GM18909 (cell line): ENCODE measurements around the gene UCN.
"Not testable (repeated sequence)": the region's sequence is repeated elsewhere in the genome, so short reads cannot be mapped to it uniquely, and the experiment has no call there.

Experiments used
- ATAC-seq: cut with Tn5 transposase; IDR thresholded peaks from one replicate; pipeline ENCODE4 v1.9.1; 2021; ENCODE audit warnings: mild to moderate bottlenecking; ENCODE audit not compliant: unreplicated experiment, poor library complexity

The UCN gene, protein sequence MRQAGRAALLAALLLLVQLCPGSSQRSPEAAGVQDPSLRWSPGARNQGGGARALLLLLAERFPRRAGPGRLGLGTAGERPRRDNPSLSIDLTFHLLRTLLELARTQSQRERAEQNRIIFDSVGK

DNA sequence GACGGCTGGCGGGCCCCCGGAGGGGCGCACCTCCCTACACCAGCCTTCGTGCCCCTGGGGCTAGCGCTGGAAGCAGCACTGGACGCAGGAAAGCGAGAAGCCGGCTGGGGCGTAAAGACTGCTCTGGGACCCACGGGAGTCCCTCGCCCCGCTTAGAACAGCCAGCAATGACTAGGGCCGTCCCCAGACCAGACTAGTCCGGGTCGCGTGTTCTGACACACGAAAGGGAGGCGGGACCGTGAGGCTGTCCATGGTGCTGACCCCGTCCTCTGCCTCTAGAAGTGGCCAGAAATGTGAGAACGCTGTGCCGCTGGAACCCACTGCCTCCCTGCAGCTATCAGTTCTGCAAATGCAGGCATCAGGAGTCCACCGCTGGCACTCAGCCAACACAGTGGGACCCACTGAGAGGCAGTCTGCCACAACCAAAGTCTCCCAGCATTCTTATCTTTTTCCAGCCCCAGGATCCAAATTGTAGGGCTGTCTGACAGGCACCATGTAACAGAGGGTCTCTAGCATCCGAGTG, at the start of gene UCN:
Gene UCN, minus strand, starts transcription at position 87 of the 523 bp plus-strand sequence. CDS start 550 bp downstream, outside the sequence.
- no peak for ATAC-seq

DNA sequence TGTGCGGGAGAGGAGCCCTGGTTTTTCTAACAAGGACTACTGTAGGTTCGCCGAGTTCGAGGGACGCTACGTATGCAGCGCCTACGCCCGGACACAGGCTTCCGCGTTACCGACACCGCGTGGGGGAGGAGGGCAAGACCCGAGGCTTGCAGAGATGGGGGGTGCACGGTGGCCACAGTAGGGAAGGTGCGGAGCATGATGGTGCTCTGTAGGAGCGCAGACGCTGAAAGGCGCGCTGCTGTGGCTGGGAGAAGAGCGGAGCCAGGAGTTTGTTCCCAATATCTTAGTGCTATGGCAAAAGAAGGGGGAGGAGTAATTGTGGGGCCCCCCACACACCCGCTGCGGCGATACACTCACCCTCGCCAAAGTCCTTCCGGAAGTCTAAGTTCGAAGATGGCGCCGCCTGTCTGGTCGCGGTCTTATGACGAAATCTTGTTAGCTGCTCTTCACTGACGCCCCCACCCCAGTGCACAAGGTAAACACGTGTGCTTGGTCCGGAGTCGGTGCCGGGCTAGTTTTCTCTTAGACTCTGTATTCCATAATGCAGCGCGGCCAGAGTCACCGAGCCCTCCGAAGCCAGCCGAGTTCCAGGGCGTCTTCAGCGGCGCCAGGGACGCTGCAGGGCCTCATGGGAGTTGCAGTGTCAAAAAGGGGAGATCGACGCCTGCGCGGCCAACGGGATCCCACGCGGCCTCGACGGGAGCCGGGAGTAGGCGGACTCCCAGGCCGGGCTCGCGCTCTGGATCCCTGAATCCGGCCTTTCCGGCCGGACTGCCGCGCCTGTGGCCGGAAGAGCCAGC, 48.3 kb upstream of the UCN start, which contains the start of gene GTF3C2:
Gene GTF3C2, minus strand, starts transcription at position 383 of the 800 bp plus-strand sequence. CDS start 13,210 bp downstream, outside the sequence.
- peak; percentile 89 for ATAC-seq

DNA sequence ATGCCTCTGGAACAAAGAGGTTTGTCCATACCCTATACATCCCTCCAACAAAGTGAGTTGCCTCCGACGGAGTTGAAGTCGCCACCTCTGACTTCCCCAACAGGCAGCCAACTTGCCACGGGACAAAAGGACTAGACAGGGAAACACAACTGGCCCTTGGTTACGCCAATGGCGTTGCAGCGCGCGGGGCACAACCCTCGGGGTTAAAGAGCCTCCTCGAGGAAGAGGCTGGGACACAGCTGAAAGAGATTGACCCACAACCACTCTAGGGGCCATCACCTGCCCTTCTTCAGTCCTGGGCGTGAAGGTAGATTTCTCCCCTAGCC, 47.8 kb upstream of the UCN start:
- peak; percentile 36 for ATAC-seq

DNA sequence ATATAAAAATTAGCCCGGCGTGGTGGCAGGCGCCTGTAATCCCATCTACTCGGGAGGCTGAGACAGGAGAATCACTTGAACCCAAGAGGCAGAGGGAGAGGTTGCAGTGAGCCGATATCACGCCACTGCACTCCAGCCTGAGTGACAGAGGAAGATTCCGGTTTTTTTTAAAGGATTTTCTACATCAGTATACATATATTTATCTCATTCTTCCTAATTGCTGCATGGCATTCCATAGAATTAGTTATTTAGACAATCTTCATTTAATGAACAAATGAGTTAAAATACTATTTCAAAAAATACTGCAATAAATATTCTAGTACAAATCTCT, 46.3 kb upstream of the UCN start:
- no peak for ATAC-seq

DNA sequence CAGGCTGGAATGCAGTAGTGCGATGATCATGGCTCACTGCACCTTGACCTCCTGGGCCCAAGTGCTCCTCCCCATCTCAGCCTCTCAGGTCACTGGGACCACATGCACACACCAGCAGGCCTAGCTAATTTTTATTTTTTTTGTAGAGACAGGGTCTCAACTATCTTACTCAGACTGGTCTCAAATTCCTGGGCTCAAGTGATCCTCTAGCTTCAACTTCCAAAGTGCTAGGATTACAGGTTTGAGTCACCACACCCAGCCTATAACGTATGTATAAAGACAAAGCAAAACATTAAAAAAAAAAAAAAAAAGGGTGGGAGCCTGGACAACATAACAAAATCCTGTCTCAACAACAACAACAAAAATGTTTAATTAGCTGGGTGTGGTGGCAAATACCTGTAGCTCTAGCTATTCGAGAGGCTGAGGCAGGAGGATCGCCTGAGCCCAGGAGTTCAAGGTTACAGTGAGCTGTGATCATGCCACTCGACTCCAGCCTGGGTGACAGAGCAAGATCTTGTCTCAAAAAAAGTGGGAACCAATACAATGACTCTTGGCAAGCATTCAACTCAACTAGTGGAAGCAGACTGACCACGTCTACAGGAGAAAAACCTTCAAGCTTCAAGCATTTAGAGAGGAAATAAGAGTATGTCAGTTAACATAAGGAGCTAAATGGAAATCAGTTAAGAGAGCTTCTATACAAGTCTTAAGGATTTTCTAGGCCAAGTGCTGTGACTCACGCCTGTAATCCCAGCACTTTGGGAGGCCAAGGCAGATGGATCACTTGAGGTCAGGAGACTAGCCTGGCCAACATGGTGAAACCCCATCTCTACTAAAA, 45.7 kb upstream of the UCN start:
- no peak for ATAC-seq

DNA sequence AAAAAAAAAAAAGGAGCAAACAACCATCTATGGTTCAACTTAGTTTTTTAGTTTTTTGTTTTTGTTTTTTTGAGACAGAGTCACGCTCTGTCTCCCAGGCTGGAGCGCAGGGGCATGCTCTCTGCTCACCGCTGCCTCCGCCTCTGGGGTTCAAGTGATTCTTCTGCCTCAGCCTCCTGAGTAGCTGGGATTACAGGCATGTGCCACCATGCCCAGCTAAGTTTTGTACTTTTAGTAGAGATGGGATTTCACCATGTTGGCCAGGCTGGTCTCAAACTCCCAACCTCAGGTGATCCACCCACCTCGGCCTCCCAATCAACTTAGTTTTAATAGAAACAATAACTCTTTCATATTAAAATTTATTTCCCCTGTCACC, 45.1 kb upstream of the UCN start:
- not testable (repeated sequence) for ATAC-seq

DNA sequence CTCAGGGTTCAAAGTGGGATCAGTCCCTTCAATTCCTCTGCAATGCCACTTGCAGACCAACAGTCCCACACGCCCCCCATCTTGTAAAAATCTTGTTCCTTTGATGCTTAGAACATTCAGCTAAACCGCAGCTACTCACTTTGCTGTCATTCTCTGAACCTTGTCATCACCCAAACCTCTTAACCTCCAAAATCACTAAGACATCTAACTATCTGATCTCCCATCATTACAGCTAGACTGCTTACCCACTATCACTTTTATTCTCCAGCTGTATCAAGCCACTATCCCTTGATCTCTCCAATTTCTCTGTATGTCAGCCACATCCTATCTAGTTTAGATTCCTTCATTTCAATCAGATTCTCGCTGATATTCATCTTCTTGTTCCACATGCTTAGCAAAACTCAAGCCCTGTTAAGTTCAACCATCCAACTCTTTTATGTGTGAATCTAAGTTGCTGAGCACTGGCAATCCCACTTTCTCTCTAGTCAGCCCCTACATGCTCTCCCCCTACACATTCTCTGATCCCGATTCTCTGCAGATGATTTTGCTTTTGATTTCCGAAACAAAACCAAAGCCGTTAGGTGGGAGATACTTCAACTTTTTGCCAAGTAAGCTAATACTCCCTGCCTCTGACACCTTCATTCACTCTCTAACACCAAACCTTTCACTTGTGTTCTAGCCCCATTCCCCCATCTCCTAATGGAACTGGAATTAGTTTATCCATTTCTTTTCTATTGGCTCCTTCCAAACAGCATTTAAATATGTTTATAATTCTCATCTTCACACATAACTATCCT, 43.8 kb upstream of the UCN start:
- no peak for ATAC-seq

DNA sequence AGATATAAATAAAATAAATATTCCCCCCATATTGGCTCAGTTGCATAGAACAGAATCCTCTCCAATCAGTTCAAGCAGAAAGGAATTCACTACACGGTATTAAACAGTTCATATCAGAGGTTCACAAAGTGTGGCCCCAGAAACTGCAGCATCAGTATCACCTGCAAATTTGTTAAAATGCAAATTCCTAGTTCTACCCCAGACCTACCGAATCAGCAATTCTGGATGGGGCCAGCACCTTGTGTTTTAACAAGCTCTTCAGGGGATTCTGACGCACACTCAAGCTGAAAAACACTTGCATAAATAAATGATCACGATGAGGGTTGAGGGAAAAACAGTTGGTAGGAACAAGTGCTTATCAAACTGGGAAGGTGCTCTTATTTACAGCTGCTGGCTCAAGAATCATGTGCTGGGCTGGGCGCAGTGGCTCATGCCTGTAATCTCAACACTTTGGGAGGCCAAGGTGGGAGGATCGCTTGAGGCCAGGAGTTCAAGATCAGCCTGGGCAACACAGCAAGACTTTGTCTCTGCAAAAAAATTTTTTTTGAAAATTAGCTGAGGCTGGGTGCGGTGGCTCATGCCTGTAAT, 42.0 kb upstream of the UCN start:
- ATAC-seq: no peak

DNA sequence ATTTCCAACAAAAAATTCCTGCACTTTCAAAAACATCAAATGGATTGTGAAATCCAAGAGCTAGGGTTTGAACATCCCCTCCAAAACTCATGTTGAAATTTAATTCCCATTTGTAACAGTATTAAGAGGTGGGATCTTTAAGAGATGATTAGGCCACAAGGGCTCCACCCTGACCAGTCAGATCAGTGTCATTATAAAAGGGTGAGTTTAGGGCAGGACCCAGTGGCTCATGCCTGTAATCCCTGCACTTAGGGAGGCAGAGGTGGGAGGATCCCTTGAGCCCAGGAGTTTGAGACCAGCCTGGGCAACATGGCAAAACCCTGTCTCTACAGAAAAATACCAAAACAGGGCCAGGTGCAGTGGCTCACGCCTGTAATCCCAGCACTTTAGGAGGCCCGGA, 39.4 kb upstream of the UCN start:
- no peak for ATAC-seq

DNA sequence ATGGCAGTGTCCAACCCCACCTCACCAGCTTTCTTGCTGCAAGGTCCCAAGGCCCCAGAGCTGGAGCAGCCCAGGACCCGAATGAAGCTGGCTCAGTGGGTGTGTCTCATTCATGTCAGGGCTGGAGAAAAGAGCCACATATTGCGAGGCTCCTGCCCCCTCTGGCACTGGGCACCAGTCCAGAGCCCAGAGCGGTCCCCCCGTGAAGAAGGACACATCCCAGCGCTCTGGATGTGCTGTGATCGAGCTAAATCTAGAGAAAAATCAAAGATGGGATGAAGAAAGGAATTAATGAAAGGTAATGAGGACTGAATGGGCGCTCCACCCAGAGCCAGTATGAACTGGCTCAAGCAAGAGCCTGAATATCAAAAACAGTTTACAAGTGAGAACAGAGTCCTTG, 27.9 kb upstream of the UCN start:
- ATAC-seq: no peak

DNA sequence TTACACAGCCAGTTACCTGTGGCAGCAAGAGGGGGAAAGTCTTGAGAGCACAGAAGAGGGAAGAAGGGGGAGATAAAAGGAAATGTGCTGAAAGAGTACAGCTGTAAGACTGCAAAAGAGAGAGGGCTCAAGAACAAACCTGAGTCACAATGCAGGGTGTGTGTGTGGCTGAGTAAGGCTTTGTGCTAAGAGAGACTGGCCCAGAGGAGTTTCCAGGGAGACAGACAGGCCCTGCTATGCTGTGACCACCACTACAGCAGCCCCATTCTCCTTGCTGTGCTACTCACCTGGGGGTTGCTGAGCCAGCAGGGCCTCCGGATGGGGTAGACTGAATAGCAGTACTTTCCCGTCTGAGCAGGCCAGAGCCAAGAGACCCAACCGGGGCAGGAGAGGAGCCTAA, 27.1 kb upstream of the UCN start:
- ATAC-seq: no peak

DNA sequence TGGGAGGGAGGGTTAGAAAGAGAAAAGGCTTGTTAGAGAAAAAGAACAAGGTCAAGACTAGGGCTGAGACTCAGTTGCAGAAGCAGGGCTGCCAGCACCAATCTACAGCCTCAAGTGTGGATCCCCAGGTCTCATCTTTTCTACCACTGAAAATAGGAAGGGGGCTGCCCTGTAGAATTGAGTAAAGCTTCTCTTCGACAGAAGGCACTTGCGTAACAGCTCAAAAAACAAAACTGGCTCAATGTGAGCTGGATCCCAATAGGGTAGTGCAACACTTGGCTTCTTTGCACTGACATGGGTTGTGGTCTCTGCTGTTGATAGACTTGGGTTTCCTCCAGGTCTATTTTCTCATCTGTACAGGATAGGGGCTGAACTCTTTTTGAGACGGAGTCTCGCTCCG, 16.5 kb upstream of the UCN start:
- ATAC-seq: no peak

DNA sequence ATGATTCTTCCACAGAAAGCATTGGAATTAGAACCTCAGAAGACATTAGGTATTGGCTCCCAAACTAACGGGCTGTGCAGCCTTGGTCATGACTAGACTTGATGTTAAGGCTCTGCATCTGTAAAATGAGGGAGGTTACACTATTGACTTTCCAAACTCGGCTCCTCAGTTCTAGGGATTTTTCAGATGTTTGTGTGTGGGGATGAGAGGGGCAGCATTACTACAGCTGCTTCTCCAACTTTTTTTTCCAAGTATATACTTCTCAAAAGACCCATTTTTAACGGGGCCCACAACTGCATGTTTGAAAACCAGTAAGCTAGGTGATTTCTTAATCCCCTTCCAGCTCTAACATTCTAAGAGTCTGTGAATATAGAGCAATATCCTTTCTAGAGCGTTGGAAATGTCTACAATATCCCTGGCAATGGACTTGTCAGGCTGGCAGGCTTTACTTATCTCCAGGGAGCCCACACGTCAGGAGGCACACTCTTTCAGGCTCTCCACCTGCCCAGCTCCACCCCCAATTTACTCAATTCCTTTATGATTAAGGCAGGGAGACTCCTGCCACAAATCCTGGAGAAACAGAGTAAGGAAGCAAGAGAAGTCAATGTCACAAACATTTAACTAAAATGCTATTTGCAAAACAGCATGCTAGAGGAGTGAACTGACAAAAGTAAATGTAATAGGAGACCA, 15.5 kb upstream of the UCN start:
- ATAC-seq: no peak

DNA sequence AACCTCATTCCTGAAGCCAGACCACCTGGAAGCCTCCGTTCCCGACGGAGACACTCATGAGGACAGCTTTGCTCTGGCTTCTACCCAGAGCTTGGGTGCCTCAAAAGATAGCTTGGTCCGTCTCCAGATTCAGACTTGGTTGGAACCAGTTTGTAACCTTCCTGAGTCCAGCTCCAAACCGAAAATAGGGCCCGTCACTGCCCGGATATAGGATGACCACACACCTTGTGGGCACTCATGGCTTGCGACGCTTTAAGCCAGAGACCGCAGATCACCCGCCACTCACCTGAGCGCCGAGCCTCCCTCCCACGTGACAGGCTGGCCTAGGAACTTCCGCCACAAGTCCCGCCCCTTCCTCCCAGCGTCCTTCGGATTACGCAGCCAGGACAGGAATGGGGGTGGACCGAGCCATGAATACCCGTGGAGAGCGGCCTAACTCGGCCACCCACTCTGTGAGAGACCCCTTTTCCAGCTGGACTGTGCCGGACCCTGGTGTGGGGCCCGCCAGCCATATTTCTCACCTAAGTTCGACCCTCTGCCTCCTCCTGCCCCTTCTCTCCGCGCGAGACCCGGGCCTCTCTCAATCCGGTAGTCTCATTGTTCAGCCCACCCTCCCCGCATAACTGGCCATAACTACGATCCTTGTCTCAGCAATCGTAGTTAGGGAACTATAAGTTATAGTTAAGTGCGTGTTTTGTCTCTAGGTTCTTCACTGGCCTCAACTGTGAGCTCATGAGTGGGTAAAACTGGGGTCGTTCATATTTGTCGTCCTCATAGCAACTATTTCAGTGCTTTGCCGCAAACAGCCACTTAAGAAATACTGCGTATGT, 14.7 kb upstream of the UCN start, which contains the start of gene MPV17:
Gene MPV17, minus strand, starts transcription at position 332 of the 830 bp plus-strand sequence. CDS start 580 bp downstream, outside the sequence.
- peak; percentile 88 for ATAC-seq

DNA sequence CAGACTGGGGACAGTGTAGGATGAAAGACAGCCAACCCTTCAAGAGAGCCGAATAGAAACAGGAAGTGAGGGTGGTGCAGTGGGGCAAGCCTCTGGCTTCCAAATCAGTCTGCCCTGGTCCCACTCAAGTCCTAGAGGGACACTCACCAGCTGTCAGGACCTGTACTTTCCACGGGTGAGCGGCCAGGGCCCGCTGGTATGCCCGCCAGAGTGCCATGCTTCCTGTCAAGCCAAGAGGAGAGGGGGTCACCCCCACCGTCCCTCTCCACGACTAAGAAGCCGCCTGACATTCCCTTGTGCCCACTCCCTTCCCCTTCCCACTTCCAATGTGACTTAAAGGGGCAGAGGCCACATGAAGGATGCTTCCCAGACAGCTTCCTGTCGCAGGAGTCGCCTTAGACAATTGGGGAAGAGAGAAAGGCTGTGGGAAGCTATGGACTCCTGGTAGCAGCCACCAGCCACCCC, 14.1 kb upstream of the UCN start:
- no peak for ATAC-seq

DNA sequence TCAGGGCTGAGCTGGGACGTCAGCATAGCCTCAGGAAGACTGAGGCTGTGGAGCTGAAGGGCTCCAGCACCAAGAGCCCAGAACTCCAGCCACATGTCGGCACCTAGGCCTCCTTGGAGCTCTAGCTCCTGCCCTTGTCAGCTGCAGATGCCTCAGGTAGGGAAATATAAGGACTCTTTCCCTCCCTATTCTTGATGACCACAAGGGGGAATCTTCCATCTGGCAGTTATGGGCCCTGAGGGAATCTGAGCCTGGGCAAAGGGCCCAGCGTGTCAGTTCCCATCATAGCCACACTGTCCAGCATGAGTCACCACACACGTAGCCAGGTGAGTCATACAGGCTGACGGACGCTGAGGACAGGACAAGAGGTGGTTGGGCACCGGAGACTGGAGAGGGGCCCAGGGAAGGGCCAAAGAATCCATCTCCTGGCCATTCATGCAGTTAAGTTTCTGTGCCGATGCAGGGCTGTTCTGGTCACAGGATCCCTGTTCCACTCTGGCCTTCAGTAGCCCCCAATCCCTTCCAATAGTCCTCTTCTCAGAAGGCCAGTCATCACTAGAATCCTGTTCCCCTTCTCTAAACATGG, 12.8 kb upstream of the UCN start:
- ATAC-seq: no peak

DNA sequence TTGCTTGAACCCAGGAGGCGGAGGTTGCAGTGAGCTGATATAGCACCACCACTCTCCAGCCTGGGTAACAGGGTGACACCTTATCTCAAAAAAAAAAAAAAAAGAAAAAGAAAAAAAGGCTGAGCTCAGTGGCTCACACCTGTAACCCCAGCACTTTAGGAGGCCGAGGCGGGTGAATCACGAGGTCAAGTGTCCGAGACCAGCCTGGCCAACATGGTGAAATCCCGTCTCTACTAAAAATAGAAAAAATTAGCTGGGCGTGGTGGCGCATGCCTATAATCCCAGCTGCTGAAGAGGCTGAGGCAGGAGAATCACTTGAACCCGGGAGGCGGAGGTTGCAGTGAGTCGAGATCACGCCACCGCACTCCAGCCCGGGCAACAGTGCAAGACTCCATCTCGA, 11.6 kb upstream of the UCN start:
- not testable (repeated sequence) for ATAC-seq
